HepG2 (cell line): Measurements from ENCODE around the gene ZNF284. TPM values are rescaled to one million over a fixed set of nuclear protein-coding genes. Genes with fewer than 3 reads are reported as not detected.

Experiments
- ARNTL ChIP-seq: sonication (generic); formaldehyde crosslinking; IDR thresholded peaks from 2 replicates; pipeline ENCODE4 v1.4.0; 2020; ENCODE audit warnings: mild to moderate bottlenecking, missing genetic modification reagents
- CEBPG ChIP-seq: IDR thresholded peaks from 2 replicates; pipeline ENCODE4 v1.6.1; 2016
- GABPA ChIP-seq, 2 experiments: IDR thresholded peaks; 2 replicates each; pipeline ENCODE4 v1.6.1; 2011 to 2016; ENCODE audit warnings: low read depth in 2 of 2, low read length in 1 of 2, missing biosample characterization in 1 of 2, missing genetic modification characterization in 1 of 2
- HNRNPH1 ChIP-seq: fragments of 200-400 bp; formaldehyde crosslinking; optimal IDR thresholded peaks from 2 replicates; pipeline ENCODE3; 2017; ENCODE audit warnings: mild to moderate bottlenecking, low read depth, low read length
- MEIS1 ChIP-seq: sonication (generic); formaldehyde crosslinking; IDR thresholded peaks from 2 replicates; pipeline ENCODE4 v1.9.0; 2021; ENCODE audit warnings: mild to moderate bottlenecking, missing genetic modification reagents, moderate library complexity, borderline replicate concordance
- NFKBIZ ChIP-seq: IDR thresholded peaks from 2 replicates; pipeline ENCODE4 v1.6.1; 2018; ENCODE audit warnings: missing genetic modification reagents, missing compliant biosample characterization
- NPAS2 ChIP-seq: sonication (generic); formaldehyde crosslinking; IDR thresholded peaks from 2 replicates; pipeline ENCODE4 v1.8.0; 2022; ENCODE audit warnings: mild to moderate bottlenecking, missing genetic modification reagents, borderline replicate concordance
- SNRNP70 ChIP-seq: fragments of 200-400 bp; formaldehyde crosslinking; IDR thresholded peaks from 2 replicates; pipeline ENCODE4 v1.6.1; 2017; ENCODE audit warnings: mild to moderate bottlenecking, low read depth, low read length, moderate library complexity
- SUZ12 ChIP-seq: fragments of 150-350 bp; IDR thresholded peaks from 2 replicates; pipeline ENCODE4 v1.6.1; 2014; ENCODE audit warnings: low read depth, low read length
- TEAD3 ChIP-seq: optimal IDR thresholded peaks from 2 replicates; pipeline ENCODE3; 2016; ENCODE audit warnings: borderline replicate concordance
- TOE1 ChIP-seq: sonication (generic); formaldehyde crosslinking; IDR thresholded peaks from 2 replicates; pipeline ENCODE4 v1.4.0; 2020; ENCODE audit warnings: mild to moderate bottlenecking, missing genetic modification reagents
- ZNF331 ChIP-seq: sonication (generic); formaldehyde crosslinking; IDR thresholded peaks from 2 replicates; pipeline ENCODE4 v1.4.0; 2020; ENCODE audit warnings: missing genetic modification reagents
- ZNF510 ChIP-seq: sonication (generic); formaldehyde crosslinking; IDR thresholded peaks from 2 replicates; pipeline ENCODE4 v1.4.0; 2020; ENCODE audit warnings: low read depth, mild to moderate bottlenecking, missing genetic modification reagents
- ZNF549 ChIP-seq: sonication (generic); formaldehyde crosslinking; IDR thresholded peaks from 2 replicates; pipeline ENCODE4 v1.5.0; 2020; ENCODE audit warnings: missing genetic modification reagents
- ZNF672 ChIP-seq: sonication (generic); formaldehyde crosslinking; IDR thresholded peaks from 2 replicates; pipeline ENCODE4 v1.8.1; 2022; ENCODE audit warnings: missing genetic modification reagents
- polyA plus RNA-seq, 8 experiments: library from polyadenylated mRNA; depleted of rRNA in 3 of 8; stranded (reverse) in 7 of 8; unstranded in 1 of 8; fragments of >200 nt; fragmentation: Illumina TruSeq in 4 of 8; extraction: Trizol in 4 of 8; gene quantifications; 2 replicates each; pipeline versions ENCODE4 v1.2.1 to v1.2.3, GENCODE V29; 2011 to 2016; ENCODE audit warnings: low read depth in 4 of 8, missing spikeins in 1 of 8, mixed read lengths in 1 of 8; ENCODE audit not compliant: insufficient read depth in 1 of 8
- total RNA-seq, 5 experiments: library from RNA; depleted of rRNA; stranded (reverse); fragments of >200 nt; fragmentation: Illumina TruSeq; extraction: Trizol; gene quantifications; 2 replicates each; pipeline ENCODE4 v1.2.3, GENCODE V29; 2016; ENCODE audit warnings: low read depth in 1 of 5
- TF ChIP-seq, protein P1 (sequence below): sonication (generic); formaldehyde crosslinking; IDR thresholded peaks from 2 replicates; pipeline ENCODE4 v1.5.0; 2020; ENCODE audit warnings: mild to moderate bottlenecking, missing genetic modification reagents
- TF ChIP-seq, protein P2 (sequence below): sonication (generic); formaldehyde crosslinking; IDR thresholded peaks from 2 replicates; pipeline ENCODE4 v1.5.0; 2020; ENCODE audit warnings: missing genetic modification reagents
- TF ChIP-seq, protein P3 (sequence below): sonication (generic); formaldehyde crosslinking; IDR thresholded peaks from 2 replicates; pipeline ENCODE4 v1.5.1; 2020; ENCODE audit warnings: missing genetic modification reagents, mild to moderate bottlenecking, borderline replicate concordance
- TF ChIP-seq, protein P4 (sequence below): sonication (generic); formaldehyde crosslinking; IDR thresholded peaks from 2 replicates; pipeline ENCODE4 v1.4.0; 2020; ENCODE audit warnings: missing genetic modification reagents, mild to moderate bottlenecking, borderline replicate concordance
- TF ChIP-seq, protein P5 (sequence below): sonication (generic); formaldehyde crosslinking; IDR thresholded peaks from 2 replicates; pipeline ENCODE4 v1.4.0; 2020; ENCODE audit warnings: low read depth, missing genetic modification reagents

ZNF284 gene
- total and polyA plus RNA-seq, 2 of the 13 experiments (the other 11 are each of a cell fraction or from before 2014, with no cell fraction given) = 1.2 to 2.3 TPM

DNA sequence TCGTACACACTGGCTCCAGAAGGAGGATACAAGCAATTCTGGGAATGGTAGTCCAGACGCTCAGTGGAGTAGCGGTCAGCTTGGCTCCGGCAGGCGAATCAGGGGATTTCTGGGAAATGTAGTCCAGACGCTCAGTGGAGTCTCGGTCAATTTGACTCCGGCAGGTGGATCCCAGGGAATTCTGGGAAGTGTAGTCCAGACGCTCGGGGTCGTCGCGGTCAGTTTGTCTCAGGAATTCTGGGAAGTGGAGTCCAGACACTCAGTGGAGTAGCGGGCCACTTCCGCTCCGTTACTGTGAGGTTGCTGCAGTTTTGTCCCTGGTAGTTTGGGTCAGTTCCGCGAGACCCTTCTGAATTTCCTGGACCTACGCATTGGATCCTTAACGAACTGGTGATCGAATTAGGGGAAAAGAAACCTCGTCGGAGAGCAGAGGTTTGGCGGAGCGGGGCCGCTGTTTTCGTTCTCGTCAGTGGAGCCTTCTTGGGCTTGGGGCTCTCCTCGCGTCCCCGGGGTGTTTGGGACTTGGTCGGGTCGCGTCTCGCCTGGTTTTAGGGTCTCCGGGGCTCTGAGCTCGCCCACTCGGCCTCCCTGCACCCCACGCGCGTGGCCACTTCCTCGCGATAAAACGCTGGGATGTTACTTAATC, 41.3 kb downstream of the ZNF284 start, which contains the start of gene ZNF225 (continued):
- TF ChIP-seq, protein P1, sequence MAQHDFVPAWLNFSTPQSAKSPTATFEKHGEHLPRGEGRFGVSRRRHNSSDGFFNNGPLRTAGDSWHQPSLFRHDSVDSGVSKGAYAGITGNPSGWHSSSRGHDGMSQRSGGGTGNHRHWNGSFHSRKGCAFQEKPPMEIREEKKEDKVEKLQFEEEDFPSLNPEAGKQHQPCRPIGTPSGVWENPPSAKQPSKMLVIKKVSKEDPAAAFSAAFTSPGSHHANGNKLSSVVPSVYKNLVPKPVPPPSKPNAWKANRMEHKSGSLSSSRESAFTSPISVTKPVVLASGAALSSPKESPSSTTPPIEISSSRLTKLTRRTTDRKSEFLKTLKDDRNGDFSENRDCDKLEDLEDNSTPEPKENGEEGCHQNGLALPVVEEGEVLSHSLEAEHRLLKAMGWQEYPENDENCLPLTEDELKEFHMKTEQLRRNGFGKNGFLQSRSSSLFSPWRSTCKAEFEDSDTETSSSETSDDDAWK (CRISPR knock-in tag) = no peak
- TF ChIP-seq MEIS1 (CRISPR knock-in tag) = peak; percentile 71; the same call in 1 of the 2 replicates
- TF ChIP-seq TOE1 (CRISPR knock-in tag) = no peak
- TF ChIP-seq CEBPG (CRISPR knock-in tag) = no peak; the same call in 1 of the 2 replicates
- no peak for TF ChIP-seq ZNF549 (CRISPR knock-in tag)
- no peak for TF ChIP-seq SNRNP70
- peak; percentile 73 for TF ChIP-seq GABPA (IDR thresholded peaks at IDR 0.05; ENCODE audit: low read depth, low read length)
- TF ChIP-seq GABPA (CRISPR knock-in tag; IDR thresholded peaks at IDR 0.05; ENCODE audit: low read depth) = peak; percentile 97
- no peak for TF ChIP-seq ZNF672 (CRISPR knock-in tag)
- TF ChIP-seq SUZ12 = peak; percentile 94
- TF ChIP-seq, protein P2, sequence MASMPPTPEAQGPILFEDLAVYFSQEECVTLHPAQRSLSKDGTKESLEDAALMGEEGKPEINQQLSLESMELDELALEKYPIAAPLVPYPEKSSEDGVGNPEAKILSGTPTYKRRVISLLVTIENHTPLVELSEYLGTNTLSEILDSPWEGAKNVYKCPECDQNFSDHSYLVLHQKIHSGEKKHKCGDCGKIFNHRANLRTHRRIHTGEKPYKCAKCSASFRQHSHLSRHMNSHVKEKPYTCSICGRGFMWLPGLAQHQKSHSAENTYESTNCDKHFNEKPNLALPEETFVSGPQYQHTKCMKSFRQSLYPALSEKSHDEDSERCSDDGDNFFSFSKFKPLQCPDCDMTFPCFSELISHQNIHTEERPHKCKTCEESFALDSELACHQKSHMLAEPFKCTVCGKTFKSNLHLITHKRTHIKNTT = no peak
- TF ChIP-seq, protein P3, sequence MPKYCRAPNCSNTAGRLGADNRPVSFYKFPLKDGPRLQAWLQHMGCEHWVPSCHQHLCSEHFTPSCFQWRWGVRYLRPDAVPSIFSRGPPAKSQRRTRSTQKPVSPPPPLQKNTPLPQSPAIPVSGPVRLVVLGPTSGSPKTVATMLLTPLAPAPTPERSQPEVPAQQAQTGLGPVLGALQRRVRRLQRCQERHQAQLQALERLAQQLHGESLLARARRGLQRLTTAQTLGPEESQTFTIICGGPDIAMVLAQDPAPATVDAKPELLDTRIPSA (CRISPR knock-in tag) = no peak
- TF ChIP-seq ZNF510 (CRISPR knock-in tag) = no peak
- TF ChIP-seq NPAS2 (CRISPR knock-in tag) = no peak
- no peak for TF ChIP-seq ARNTL (CRISPR knock-in tag)
- TF ChIP-seq, protein P4, sequence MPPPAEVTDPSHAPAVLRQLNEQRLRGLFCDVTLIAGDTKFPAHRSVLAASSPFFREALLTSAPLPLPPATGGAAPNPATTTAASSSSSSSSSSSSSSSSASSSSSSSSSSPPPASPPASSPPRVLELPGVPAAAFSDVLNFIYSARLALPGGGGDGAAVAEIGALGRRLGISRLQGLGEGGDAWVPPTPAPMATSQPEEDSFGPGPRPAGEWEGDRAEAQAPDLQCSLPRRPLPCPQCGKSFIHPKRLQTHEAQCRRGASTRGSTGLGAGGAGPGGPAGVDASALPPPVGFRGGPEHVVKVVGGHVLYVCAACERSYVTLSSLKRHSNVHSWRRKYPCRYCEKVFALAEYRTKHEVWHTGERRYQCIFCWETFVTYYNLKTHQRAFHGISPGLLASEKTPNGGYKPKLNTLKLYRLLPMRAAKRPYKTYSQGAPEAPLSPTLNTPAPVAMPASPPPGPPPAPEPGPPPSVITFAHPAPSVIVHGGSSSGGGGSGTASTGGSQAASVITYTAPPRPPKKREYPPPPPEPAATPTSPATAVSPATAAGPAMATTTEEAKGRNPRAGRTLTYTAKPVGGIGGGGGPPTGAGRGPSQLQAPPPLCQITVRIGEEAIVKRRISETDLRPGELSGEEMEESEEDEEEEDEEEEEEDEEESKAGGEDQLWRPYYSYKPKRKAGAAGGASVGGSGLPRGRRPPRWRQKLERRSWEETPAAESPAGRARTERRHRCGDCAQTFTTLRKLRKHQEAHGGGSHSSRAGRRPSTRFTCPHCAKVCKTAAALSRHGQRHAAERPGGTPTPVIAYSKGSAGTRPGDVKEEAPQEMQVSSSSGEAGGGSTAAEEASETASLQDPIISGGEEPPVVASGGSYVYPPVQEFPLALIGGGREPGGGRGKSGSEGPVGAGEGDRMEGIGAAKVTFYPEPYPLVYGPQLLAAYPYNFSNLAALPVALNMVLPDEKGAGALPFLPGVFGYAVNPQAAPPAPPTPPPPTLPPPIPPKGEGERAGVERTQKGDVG (CRISPR knock-in tag) = no peak
- TF ChIP-seq ZNF331 = no peak; the same call in 1 of the 2 replicates
- no peak for TF ChIP-seq TEAD3 (CRISPR knock-in tag)
- TF ChIP-seq NFKBIZ (CRISPR knock-in tag) = no peak
- TF ChIP-seq HNRNPH1 = no peak
- TF ChIP-seq, protein P5, sequence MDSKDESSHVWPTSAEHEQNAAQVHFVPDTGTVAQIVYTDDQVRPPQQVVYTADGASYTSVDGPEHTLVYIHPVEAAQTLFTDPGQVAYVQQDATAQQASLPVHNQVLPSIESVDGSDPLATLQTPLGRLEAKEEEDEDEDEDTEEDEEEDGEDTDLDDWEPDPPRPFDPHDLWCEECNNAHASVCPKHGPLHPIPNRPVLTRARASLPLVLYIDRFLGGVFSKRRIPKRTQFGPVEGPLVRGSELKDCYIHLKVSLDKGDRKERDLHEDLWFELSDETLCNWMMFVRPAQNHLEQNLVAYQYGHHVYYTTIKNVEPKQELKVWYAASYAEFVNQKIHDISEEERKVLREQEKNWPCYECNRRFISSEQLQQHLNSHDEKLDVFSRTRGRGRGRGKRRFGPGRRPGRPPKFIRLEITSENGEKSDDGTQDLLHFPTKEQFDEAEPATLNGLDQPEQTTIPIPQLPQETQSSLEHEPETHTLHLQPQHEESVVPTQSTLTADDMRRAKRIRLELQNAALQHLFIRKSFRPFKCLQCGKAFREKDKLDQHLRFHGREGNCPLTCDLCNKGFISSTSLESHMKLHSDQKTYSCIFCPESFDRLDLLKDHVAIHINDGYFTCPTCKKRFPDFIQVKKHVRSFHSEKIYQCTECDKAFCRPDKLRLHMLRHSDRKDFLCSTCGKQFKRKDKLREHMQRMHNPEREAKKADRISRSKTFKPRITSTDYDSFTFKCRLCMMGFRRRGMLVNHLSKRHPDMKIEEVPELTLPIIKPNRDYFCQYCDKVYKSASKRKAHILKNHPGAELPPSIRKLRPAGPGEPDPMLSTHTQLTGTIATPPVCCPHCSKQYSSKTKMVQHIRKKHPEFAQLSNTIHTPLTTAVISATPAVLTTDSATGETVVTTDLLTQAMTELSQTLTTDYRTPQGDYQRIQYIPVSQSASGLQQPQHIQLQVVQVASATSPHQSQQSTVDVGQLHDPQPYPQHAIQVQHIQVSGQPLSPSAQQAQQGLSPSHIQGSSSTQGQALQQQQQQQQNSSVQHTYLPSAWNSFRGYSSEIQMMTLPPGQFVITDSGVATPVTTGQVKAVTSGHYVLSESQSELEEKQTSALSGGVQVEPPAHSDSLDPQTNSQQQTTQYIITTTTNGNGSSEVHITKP (CRISPR knock-in tag) = peak; percentile 72; the same call in 1 of the 2 replicates
